ENCODE data around the gene CTNND2.

- TF ChIP-seq ZNF274 (IDR thresholded peaks at IDR 0.05; ENCODE audit: low read length) (no peak), ZNF274 (tag by site-specific recombination; IDR thresholded peaks at IDR 0.05; ENCODE audit: borderline replicate concordance) (no peak), ZBTB20 (tag by site-specific recombination; IDR thresholded peaks at IDR 0.05) (no peak), ZNF433 (tag by site-specific recombination; IDR thresholded peaks at IDR 0.05; ENCODE audit: low read depth) (no peak)
These were observed 261.8 kb downstream of the CTNND2 start for GRCh38 chr5:11642438-11642837.
